Ovary (tissue), 9 donors: ENCODE measurements around the gene CD81. TPM values are rescaled to one million over a fixed set of nuclear protein-coding genes. Genes with fewer than 3 reads are reported as not detected.

Source experiments
- DNase-seq, 5 donors: peaks; one replicate each; pipeline ENCODE4 v3.0.0-alpha.2; 2019 to 2020
- H3K27ac ChIP-seq, 2 donors: fragments of 200-600 bp; one replicate each; pipeline versions ENCODE4 v1.5.1 to v1.8.0; 2019 to 2022
- H3K27me3 ChIP-seq: fragments of 200-600 bp; one replicate; pipeline ENCODE4 v1.8.0; 2022
- H3K36me3 ChIP-seq: fragments of 200-600 bp; sonication (generic); one replicate; pipeline ENCODE4 v1.5.1; 2019
- H3K4me1 ChIP-seq: one replicate; pipeline ENCODE4 v1.8.1; 2013; ENCODE audit warnings: mild to moderate bottlenecking, moderate library complexity; ENCODE audit not compliant: insufficient read depth
- H3K4me3 ChIP-seq: fragments of 200-600 bp; sonication (generic); one replicate; pipeline ENCODE4 v1.5.1; 2017
- H3K9me3 ChIP-seq, 2 donors: fragments of 200-600 bp in 1 of 2; sonication (generic) in 1 of 2; one replicate each; pipeline versions ENCODE4 v1.5.1 to v1.8.1; 2013 to 2019; ENCODE audit warnings: mild to moderate bottlenecking in 1 of 2, moderate library complexity in 1 of 2
- CTCF ChIP-seq, 3 donors: fragments of 450-650 bp in 2 of 3; fragments of 200-600 bp in 1 of 3; IDR thresholded peaks; one replicate each; pipeline versions ENCODE4 v1.5.1 to v1.8.0; 2016 to 2022; ENCODE audit warnings: antibody characterized with exemption in 3 of 3, mild to moderate bottlenecking in 1 of 3
- EP300 ChIP-seq: sonication (generic); formaldehyde crosslinking; IDR thresholded peaks from one replicate; pipeline ENCODE4 v1.6.1; 2017; ENCODE audit warnings: antibody characterized with exemption
- POLR2A ChIP-seq: fragments of 450-650 bp; IDR thresholded peaks from one replicate; pipeline ENCODE4 v1.6.1; 2017; ENCODE audit warnings: antibody characterized with exemption, mild to moderate bottlenecking, moderate library complexity
- WGBS, 3 donors: extraction: QIAGEN DNeasy Blood & Tissue Kit in 1 of 3; methylation state at CpG; one replicate each; pipeline versions ENCODE4 v1.1.5 to v1.1.7; 2013 to 2017; 5-methylcytosine and 5-hydroxymethylcytosine counted together
- intact Hi-C, 4 donors: fragments of 100-400 bp; cut with DNase I; formaldehyde crosslinking; loops; one replicate each; pipeline versions ENCODE4 v1.11.0 to v1.15.1; 2022 to 2023
- polyA plus RNA-seq, 2 donors: library from polyadenylated mRNA; stranded (reverse); fragments of 200-250 nt in 1 of 2; fragments of 350-450 nt in 1 of 2; fragmentation: Illumina TruSeq in 1 of 2; extraction: RNeasy Lipid Tissue Mini Kit (QIAGEN cat#74804) in 1 of 2; gene quantifications; one replicate each; pipeline ENCODE4 v1.2.3, GENCODE V29; 2013 to 2014
- total RNA-seq, 7 donors: library from RNA; depleted of rRNA in 2 of 7; stranded (reverse); fragments of >200 nt in 2 of 7; fragmentation: NEBNext Ultra II Directional in 3 of 7; extraction: Animal tissue kit (Norgen Biotek cat#: 25700) in 3 of 7; gene quantifications; one replicate each; pipeline versions ENCODE4 v1.1.0 to v1.2.4, GENCODE V29; 2016 to 2023
- donor health status: DM: no; HTN: no; CAD: no; lungs with moderate emphysema.
- donor health status: DM: no; HTN: no; CAD: no.
- donor health status: Bipolar disorder and iron deficiency.
- donor health status: DM: yes; HTN: yes; CAD: no.
- donor health status: DM: no; HTN: no; CAD: no.
- donor health status: DM: yes; HTN: yes; CAD: no.

CD81 gene
- total and polyA plus RNA-seq, 9 donors = 206 to 723 (median 541) TPM

GRCh38 chr11:2389377-2390026 is 12.4 kb downstream of the CD81 start:
- no peak overlapping the region for H3K4me3 ChIP-seq
- H3K9me3 ChIP-seq = no peaks in the 10 kb centered on the region
- 28 to 35% (median 33%) methylated on average over 13 to 14 of the region's 14 CpGs for WGBS, 3 donors
- no peaks in the 10 kb centered on the region for H3K36me3 ChIP-seq
- DNase-seq = no peak
- no peaks in the 10 kb centered on the region for H3K27me3 ChIP-seq
- intact Hi-C loops = loop anchor here in 1 of 4 donors (10.0 kb wide), 1 partner anchor 1855 kb away; the partner anchor contains the start of genes HRAS and LRRC56
- H3K4me1 ChIP-seq = peaks cover 50% of the 10 kb centered on the region
- TF ChIP-seq POLR2A (no peak), CTCF (IDR thresholded peaks at IDR 0.05) (no peak), EP300 (no peak)
- peak overlapping the region; percentile 21 to 51 for H3K27ac ChIP-seq

GRCh38 chr11:2390091-2390724 is 13.1 kb downstream of the CD81 start:
- Histone ChIP-seq H3K27ac (peak overlapping the region in 1 of 2 donors; percentile 16), H3K4me1 (peaks cover 44% of the 10 kb centered on the region), H3K9me3 (no peaks in the 10 kb centered on the region), H3K36me3 (no peaks in the 10 kb centered on the region), H3K27me3 (no peaks in the 10 kb centered on the region), H3K4me3 (no peak overlapping the region)
- no peak for TF ChIP-seq EP300
- no peak for TF ChIP-seq CTCF (IDR thresholded peaks at IDR 0.05)
- no peak for TF ChIP-seq POLR2A
- intact Hi-C loops = loop anchor here in 1 of 4 donors (10.0 kb wide), 1 partner anchor 1855 kb away; the partner anchor contains the start of genes HRAS and LRRC56
- 63 to 69% (median 69%) methylated on average over 21 to 23 of the region's 23 CpGs for WGBS, 3 donors
- DNase-seq = no peak

- Histone ChIP-seq H3K9me3 (no peaks in the 10 kb centered on the region), H3K4me3 (no peak overlapping the region), H3K27me3 (no peaks in the 10 kb centered on the region), H3K4me1 (peaks cover 43% of the 10 kb centered on the region), H3K36me3 (no peaks in the 10 kb centered on the region), H3K27ac (peak overlapping the region in 1 of 2 donors; percentile 16)
- 10 to 23% (median 21%) methylated on average over 8 of the region's 8 CpGs for WGBS, 3 donors
- intact Hi-C loops = loop anchor here in 1 of 4 donors (10.0 kb wide), 1 partner anchor 1856 kb away; the partner anchor contains the start of genes HRAS and LRRC56
- peak; percentile 58 to 74 (median 60) for DNase-seq
- no peak for TF ChIP-seq CTCF (IDR thresholded peaks at IDR 0.05)
- TF ChIP-seq POLR2A = no peak
- no peak for TF ChIP-seq EP300
Measured at GRCh38 chr11:2390725-2391151, 13.6 kb downstream of the CD81 start.

- intact Hi-C loops = loop anchor here in 1 of 4 donors (10.0 kb wide), 1 partner anchor 1857 kb away; the partner anchor contains the start of genes HRAS and LRRC56
- no peaks in the 10 kb centered on the region for H3K36me3 ChIP-seq
- no peak overlapping the region for H3K27ac ChIP-seq
- WGBS, 3 donors = 81 to 86% (median 82%) methylated on average over 20 of the region's 20 CpGs
- TF ChIP-seq POLR2A (no peak), EP300 (no peak), CTCF (IDR thresholded peaks at IDR 0.05) (no peak)
- no peak for DNase-seq
- peaks cover 40% of the 10 kb centered on the region for H3K4me1 ChIP-seq
- H3K4me3 ChIP-seq = no peak overlapping the region
- H3K27me3 ChIP-seq = no peaks in the 10 kb centered on the region
- H3K9me3 ChIP-seq = no peaks in the 10 kb centered on the region
Measured at GRCh38 chr11:2391181-2391975, 14.3 kb downstream of the CD81 start.
